HepG2 (cell line): ENCODE data around the gene PPP1R16B. TPM values are rescaled to one million over a fixed set of nuclear protein-coding genes. Genes with fewer than 3 reads are reported as not detected.

ENCODE experiments used
- ATAC-seq: fragments of 200-7000 bp; cut with Tn5 transposase; 3 replicates; pipeline ENCODE4 v1.9.1; 2020; ENCODE audit warnings: mild to moderate bottlenecking, moderate library complexity
- BruUV-seq: library from RNA; stranded (reverse); fragments of 400-500 nt; replicated peaks from 2 replicates; lab custom pipeline; 2021; lab: Mats Ljungman, UMichigan
- CTCF ChIA-PET: fragments of 300-600 bp; formaldehyde crosslinking; extraction: SDS; loops from one replicate; lab custom pipeline; 2021; ENCODE audit warnings: low total read pairs, inconsistent platforms, low intra/inter-chr PET ratio; lab: Yijun Ruan, JAX
- POLR2A ChIA-PET: fragments of 350-600 bp; sonication (Branson Sonifier 250); formaldehyde crosslinking; loops from one replicate; lab custom pipeline; 2020; ENCODE audit warnings: antibody characterized with exemption, inconsistent platforms; lab: Yijun Ruan, JAX
- DNase-seq: peaks from one replicate; pipeline ENCODE4 v3.0.0-alpha.2; 2015; ENCODE audit warnings: low spot score
- FAIRE-seq: peaks from 3 replicates; lab custom pipeline; 2011; peaks lifted over from hg19 to GRCh38; lab: Jason Lieb, UNC
- H2AFZ ChIP-seq: one replicate; pipeline ENCODE4 v1.6.1; 2011; ENCODE audit warnings: low read length, inconsistent platforms
- H3K27ac ChIP-seq: fragments of 300-600 bp; 3 replicates; pipeline ENCODE4 v1.8.0; 2011; ENCODE audit warnings: mixed run types, mild to moderate bottlenecking, mixed read lengths, low read length, inconsistent platforms; ENCODE audit not compliant: insufficient read depth; ENCODE audit errors: extremely low read length
- H3K27me3 ChIP-seq, 2 experiments: fragments of 200-600 bp in 1 of 2; 2 replicates in 1 of 2; 3 replicates in 1 of 2; pipeline versions ENCODE4 v1.6.0 to v1.8.0; 2011; ENCODE audit warnings: low read length in 2 of 2, mild to moderate bottlenecking in 2 of 2, moderate library complexity in 2 of 2, inconsistent platforms in 1 of 2; ENCODE audit not compliant: insufficient read depth in 2 of 2, control insufficient read depth in 1 of 2
- H3K36me3 ChIP-seq, 2 experiments: fragments of 200-600 bp in 1 of 2; replicated peaks in 1 of 2; 2 replicates in 1 of 2; 3 replicates in 1 of 2; pipeline versions ENCODE4 v1.5.1 to v1.8.0; 2011; ENCODE audit warnings: low read length in 2 of 2, inconsistent platforms in 1 of 2; ENCODE audit not compliant: insufficient read depth in 2 of 2, control insufficient read depth in 1 of 2
- H3K4me1 ChIP-seq: 2 replicates; pipeline ENCODE4 v1.5.1; 2012; ENCODE audit warnings: low read length, inconsistent platforms; ENCODE audit not compliant: insufficient read depth
- H3K4me2 ChIP-seq: 2 replicates; pipeline ENCODE4 v1.6.0; 2011; ENCODE audit warnings: low read depth, low read length, inconsistent platforms
- H3K4me3 ChIP-seq, 3 experiments: fragments of 200-600 bp in 1 of 3; sonication (generic), shearing (Covaris generic) in 1 of 3; replicated peaks in 1 of 3; 2 replicates each; pipeline ENCODE4 v1.5.1; 2011 to 2016; ENCODE audit warnings: low read length in 3 of 3, inconsistent platforms in 2 of 3, low read depth in 2 of 3, mild to moderate bottlenecking in 2 of 3, control low read depth in 1 of 3, mixed read lengths in 1 of 3; ENCODE audit not compliant: insufficient read depth in 1 of 3
- H3K79me2 ChIP-seq: one replicate; pipeline ENCODE4 v1.6.1; 2011; ENCODE audit warnings: low read length, inconsistent platforms; ENCODE audit not compliant: insufficient read depth
- H3K9ac ChIP-seq: 2 replicates; pipeline ENCODE4 v1.6.0; 2011; ENCODE audit warnings: mild to moderate bottlenecking, low read depth, low read length, inconsistent platforms; ENCODE audit not compliant: insufficient read depth
- H3K9me3 ChIP-seq: 2 replicates; pipeline ENCODE4 v1.5.1; 2012; ENCODE audit warnings: mild to moderate bottlenecking, low read length
- H4K20me1 ChIP-seq: 2 replicates; pipeline ENCODE4 v1.6.0; 2011; ENCODE audit warnings: inconsistent platforms, mild to moderate bottlenecking, low read length, moderate library complexity; ENCODE audit not compliant: insufficient read depth
- NCOA2 ChIP-seq: sonication (generic); formaldehyde crosslinking; IDR thresholded peaks from 2 replicates; pipeline ENCODE4 v1.8.0; 2022; ENCODE audit warnings: inconsistent platforms
- TRIM24 ChIP-seq: sonication (generic); formaldehyde crosslinking; IDR thresholded peaks from 2 replicates; pipeline ENCODE4 v1.8.0; 2022; ENCODE audit warnings: mild to moderate bottlenecking, missing genetic modification reagents
- U2AF1 ChIP-seq: fragments of 200-400 bp; formaldehyde crosslinking; optimal IDR thresholded peaks from 2 replicates; pipeline ENCODE3; 2017; ENCODE audit warnings: mild to moderate bottlenecking, low read depth, low read length
- ZFYVE20 ChIP-seq: sonication (generic); formaldehyde crosslinking; IDR thresholded peaks from 2 replicates; pipeline ENCODE4 v1.8.0; 2023; ENCODE audit warnings: low read depth, mild to moderate bottlenecking, moderate library complexity, missing genetic modification reagents, borderline replicate concordance
- ZKSCAN8 ChIP-seq: IDR thresholded peaks from 2 replicates; pipeline ENCODE4 v1.6.1; 2016; ENCODE audit warnings: borderline replicate concordance, missing genetic modification reagents, missing compliant biosample characterization
- ZNF160 ChIP-seq: sonication (generic); formaldehyde crosslinking; IDR thresholded peaks from 2 replicates; pipeline ENCODE4 v1.8.0; 2022; ENCODE audit warnings: mild to moderate bottlenecking, inconsistent platforms, missing genetic modification reagents
- ZNF230 ChIP-seq: sonication (generic); formaldehyde crosslinking; IDR thresholded peaks from 2 replicates; pipeline ENCODE4 v1.4.0; 2020; ENCODE audit warnings: mild to moderate bottlenecking, missing genetic modification reagents
- ZNF883 ChIP-seq: sonication (generic); formaldehyde crosslinking; IDR thresholded peaks from 2 replicates; pipeline ENCODE4 v1.5.1; 2020; ENCODE audit warnings: mild to moderate bottlenecking, missing genetic modification reagents; ENCODE audit errors: not compliant biosample characterization
- WGBS: methylation state at CpG from one replicate; pipeline ENCODE4 v1.1.6; 2017; ENCODE audit warnings: low lambda C conversion rate; 5-methylcytosine and 5-hydroxymethylcytosine counted together
- in situ Hi-C: cut with HindIII; loops from 2 replicates; pipeline ENCODE4 v1.10.0; 2017; ENCODE audit warnings: low pct_unique_long_range_greater_than_20kb; ENCODE audit not compliant: extremely low pct_ligation_motif_present
- intact Hi-C: fragments of 100-400 bp; cut with micrococcal nuclease; formaldehyde crosslinking; loops from one replicate; pipeline ENCODE4 v1.10.0; 2022; ENCODE audit not compliant: unreplicated experiment
- polyA plus RNA-seq, 8 experiments: library from polyadenylated mRNA; depleted of rRNA in 3 of 8; stranded (reverse) in 7 of 8; unstranded in 1 of 8; fragments of >200 nt; fragmentation: Illumina TruSeq in 4 of 8; extraction: Trizol in 4 of 8; gene quantifications; 2 replicates each; pipeline versions ENCODE4 v1.2.1 to v1.2.3, GENCODE V29; 2011 to 2016; ENCODE audit warnings: low read depth in 4 of 8, missing spikeins in 1 of 8, mixed read lengths in 1 of 8; ENCODE audit not compliant: insufficient read depth in 1 of 8
- total RNA-seq, 5 experiments: library from RNA; depleted of rRNA; stranded (reverse); fragments of >200 nt; fragmentation: Illumina TruSeq; extraction: Trizol; gene quantifications; 2 replicates each; pipeline ENCODE4 v1.2.3, GENCODE V29; 2016; ENCODE audit warnings: low read depth in 1 of 5
- TF ChIP-seq, protein P1 (sequence below): sonication (generic); formaldehyde crosslinking; IDR thresholded peaks from 2 replicates; pipeline ENCODE4 v1.4.0; 2020; ENCODE audit warnings: mild to moderate bottlenecking, missing genetic modification reagents, borderline replicate concordance
- TF ChIP-seq, protein P2 (sequence below): sonication (generic); formaldehyde crosslinking; IDR thresholded peaks from 2 replicates; pipeline ENCODE4 v1.5.1; 2020; ENCODE audit warnings: missing genetic modification reagents, mild to moderate bottlenecking, borderline replicate concordance
- TF ChIP-seq, protein P3 (sequence below): sonication (generic); formaldehyde crosslinking; IDR thresholded peaks from 2 replicates; pipeline ENCODE4 v1.4.0; 2020; ENCODE audit warnings: missing genetic modification reagents, mild to moderate bottlenecking, borderline replicate concordance
- TF ChIP-seq, protein P4 (sequence below): sonication (generic); formaldehyde crosslinking; IDR thresholded peaks from 2 replicates; pipeline ENCODE4 v1.5.0; 2020; ENCODE audit warnings: missing genetic modification reagents

The PPP1R16B gene
- total and polyA plus RNA-seq, 2 of the 13 experiments (the other 11 are each of a cell fraction or from before 2014, with no cell fraction given): 0.02 to 0.11 TPM

DNA sequence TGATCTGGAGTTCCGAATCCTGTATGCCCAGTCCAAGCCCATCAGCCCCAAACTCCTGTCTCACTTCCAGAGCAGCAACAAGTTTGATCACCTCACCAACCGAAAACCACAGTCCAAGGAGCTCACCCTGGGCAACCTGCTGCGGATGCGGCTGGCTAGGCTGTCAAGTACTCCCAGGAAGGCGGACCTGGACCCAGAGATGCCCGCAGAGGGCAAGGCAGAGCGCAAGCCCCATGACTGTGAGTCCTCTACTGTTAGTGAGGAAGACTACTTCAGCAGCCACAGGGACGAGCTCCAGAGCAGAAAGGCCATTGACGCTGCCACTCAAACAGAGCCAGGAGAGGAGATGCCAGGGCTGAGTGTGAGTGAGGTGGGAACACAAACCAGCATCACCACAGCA, 146.1 kb downstream of the PPP1R16B start (continued):
- TF ChIP-seq, protein P1, sequence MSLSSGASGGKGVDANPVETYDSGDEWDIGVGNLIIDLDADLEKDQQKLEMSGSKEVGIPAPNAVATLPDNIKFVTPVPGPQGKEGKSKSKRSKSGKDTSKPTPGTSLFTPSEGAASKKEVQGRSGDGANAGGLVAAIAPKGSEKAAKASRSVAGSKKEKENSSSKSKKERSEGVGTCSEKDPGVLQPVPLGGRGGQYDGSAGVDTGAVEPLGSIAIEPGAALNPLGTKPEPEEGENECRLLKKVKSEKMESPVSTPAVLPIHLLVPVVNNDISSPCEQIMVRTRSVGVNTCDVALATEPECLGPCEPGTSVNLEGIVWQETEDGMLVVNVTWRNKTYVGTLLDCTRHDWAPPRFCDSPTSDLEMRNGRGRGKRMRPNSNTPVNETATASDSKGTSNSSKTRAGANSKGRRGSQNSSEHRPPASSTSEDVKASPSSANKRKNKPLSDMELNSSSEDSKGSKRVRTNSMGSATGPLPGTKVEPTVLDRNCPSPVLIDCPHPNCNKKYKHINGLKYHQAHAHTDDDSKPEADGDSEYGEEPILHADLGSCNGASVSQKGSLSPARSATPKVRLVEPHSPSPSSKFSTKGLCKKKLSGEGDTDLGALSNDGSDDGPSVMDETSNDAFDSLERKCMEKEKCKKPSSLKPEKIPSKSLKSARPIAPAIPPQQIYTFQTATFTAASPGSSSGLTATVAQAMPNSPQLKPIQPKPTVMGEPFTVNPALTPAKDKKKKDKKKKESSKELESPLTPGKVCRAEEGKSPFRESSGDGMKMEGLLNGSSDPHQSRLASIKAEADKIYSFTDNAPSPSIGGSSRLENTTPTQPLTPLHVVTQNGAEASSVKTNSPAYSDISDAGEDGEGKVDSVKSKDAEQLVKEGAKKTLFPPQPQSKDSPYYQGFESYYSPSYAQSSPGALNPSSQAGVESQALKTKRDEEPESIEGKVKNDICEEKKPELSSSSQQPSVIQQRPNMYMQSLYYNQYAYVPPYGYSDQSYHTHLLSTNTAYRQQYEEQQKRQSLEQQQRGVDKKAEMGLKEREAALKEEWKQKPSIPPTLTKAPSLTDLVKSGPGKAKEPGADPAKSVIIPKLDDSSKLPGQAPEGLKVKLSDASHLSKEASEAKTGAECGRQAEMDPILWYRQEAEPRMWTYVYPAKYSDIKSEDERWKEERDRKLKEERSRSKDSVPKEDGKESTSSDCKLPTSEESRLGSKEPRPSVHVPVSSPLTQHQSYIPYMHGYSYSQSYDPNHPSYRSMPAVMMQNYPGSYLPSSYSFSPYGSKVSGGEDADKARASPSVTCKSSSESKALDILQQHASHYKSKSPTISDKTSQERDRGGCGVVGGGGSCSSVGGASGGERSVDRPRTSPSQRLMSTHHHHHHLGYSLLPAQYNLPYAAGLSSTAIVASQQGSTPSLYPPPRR (CRISPR knock-in tag): no peak
- TF ChIP-seq, protein P2, sequence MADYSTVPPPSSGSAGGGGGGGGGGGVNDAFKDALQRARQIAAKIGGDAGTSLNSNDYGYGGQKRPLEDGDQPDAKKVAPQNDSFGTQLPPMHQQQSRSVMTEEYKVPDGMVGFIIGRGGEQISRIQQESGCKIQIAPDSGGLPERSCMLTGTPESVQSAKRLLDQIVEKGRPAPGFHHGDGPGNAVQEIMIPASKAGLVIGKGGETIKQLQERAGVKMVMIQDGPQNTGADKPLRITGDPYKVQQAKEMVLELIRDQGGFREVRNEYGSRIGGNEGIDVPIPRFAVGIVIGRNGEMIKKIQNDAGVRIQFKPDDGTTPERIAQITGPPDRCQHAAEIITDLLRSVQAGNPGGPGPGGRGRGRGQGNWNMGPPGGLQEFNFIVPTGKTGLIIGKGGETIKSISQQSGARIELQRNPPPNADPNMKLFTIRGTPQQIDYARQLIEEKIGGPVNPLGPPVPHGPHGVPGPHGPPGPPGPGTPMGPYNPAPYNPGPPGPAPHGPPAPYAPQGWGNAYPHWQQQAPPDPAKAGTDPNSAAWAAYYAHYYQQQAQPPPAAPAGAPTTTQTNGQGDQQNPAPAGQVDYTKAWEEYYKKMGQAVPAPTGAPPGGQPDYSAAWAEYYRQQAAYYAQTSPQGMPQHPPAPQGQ (CRISPR knock-in tag): no peak

DNA sequence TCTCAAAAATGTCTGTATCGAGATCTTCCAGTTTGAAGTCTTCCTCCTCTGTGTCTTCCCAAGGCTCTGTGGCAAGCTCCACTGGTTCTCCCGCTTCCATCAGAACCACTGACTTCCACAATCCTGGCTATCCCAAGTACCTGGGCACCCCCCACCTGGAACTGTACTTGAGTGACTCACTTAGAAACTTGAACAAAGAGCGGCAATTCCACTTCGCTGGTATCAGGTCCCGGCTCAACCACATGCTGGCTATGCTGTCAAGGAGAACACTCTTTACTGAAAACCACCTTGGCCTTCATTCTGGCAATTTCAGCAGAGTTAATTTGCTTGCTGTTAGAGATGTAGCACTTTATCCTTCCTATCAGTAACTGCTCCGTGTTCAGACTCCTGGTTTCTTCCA, 146.7 kb downstream of the PPP1R16B start:
- no peak overlapping the region for H3K9ac ChIP-seq
- H3K4me3 ChIP-seq: no peak overlapping the region
- no peaks in the 10 kb centered on the region for H3K79me2 ChIP-seq
- H3K9me3 ChIP-seq: no peaks in the 10 kb centered on the region
- FAIRE-seq: no peak
- no peak for DNase-seq
- 99% methylated on average over 6 of the region's 6 CpGs for WGBS
- in situ Hi-C loops (no loop called here), intact Hi-C loops (no loop called here)
- H3K27ac ChIP-seq: no peak overlapping the region
- no peak overlapping the region for H2AFZ ChIP-seq
- ChIA-PET POLR2A (no interaction called here), CTCF (no interaction called here)
- ATAC-seq: no peak
- H3K4me2 ChIP-seq: no peak overlapping the region
- no TSS peak for BruUV-seq
- H3K27me3 ChIP-seq: no peaks in the 10 kb centered on the region
- peaks cover 41 to 62% of the 10 kb centered on the region in 2 experiments for H3K36me3 ChIP-seq
- no peaks in the 10 kb centered on the region for H4K20me1 ChIP-seq
- peaks cover 38% of the 10 kb centered on the region for H3K4me1 ChIP-seq
- TF ChIP-seq ZFYVE20 (CRISPR knock-in tag) (no peak), NCOA2 (CRISPR knock-in tag) (no peak), ZNF230 (CRISPR knock-in tag) (no peak), ZKSCAN8 (CRISPR knock-in tag) (no peak), ZNF883 (CRISPR knock-in tag) (no peak), U2AF1 (no peak), TRIM24 (CRISPR knock-in tag) (no peak), ZNF160 (CRISPR knock-in tag) (no peak)
- TF ChIP-seq, protein P3, sequence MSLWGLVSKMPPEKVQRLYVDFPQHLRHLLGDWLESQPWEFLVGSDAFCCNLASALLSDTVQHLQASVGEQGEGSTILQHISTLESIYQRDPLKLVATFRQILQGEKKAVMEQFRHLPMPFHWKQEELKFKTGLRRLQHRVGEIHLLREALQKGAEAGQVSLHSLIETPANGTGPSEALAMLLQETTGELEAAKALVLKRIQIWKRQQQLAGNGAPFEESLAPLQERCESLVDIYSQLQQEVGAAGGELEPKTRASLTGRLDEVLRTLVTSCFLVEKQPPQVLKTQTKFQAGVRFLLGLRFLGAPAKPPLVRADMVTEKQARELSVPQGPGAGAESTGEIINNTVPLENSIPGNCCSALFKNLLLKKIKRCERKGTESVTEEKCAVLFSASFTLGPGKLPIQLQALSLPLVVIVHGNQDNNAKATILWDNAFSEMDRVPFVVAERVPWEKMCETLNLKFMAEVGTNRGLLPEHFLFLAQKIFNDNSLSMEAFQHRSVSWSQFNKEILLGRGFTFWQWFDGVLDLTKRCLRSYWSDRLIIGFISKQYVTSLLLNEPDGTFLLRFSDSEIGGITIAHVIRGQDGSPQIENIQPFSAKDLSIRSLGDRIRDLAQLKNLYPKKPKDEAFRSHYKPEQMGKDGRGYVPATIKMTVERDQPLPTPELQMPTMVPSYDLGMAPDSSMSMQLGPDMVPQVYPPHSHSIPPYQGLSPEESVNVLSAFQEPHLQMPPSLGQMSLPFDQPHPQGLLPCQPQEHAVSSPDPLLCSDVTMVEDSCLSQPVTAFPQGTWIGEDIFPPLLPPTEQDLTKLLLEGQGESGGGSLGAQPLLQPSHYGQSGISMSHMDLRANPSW (CRISPR knock-in tag): no peak
- TF ChIP-seq, protein P4, sequence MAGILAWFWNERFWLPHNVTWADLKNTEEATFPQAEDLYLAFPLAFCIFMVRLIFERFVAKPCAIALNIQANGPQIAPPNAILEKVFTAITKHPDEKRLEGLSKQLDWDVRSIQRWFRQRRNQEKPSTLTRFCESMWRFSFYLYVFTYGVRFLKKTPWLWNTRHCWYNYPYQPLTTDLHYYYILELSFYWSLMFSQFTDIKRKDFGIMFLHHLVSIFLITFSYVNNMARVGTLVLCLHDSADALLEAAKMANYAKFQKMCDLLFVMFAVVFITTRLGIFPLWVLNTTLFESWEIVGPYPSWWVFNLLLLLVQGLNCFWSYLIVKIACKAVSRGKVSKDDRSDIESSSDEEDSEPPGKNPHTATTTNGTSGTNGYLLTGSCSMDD (CRISPR knock-in tag): no peak
